ENCODE measurements around the gene ME1.

GRCh38 chr6:83303426-83303825, 127.4 kb downstream of the ME1 start:
- no peak for TF ChIP-seq CTCF (IDR thresholded peaks at IDR 0.05)
- no peak for TF ChIP-seq POLR2A (IDR thresholded peaks at IDR 0.05)
- no peak for TF ChIP-seq POLR2AphosphoS5 (IDR thresholded peaks at IDR 0.05)
- TF ChIP-seq EP300 (IDR thresholded peaks at IDR 0.05) = no peak
